MV-4-11 (cell line): ENCODE results near the gene RAB3B.

Experiments used
- DNase-seq: peaks from one replicate; lab custom pipeline; 2025; lab: John Stamatoyannopoulos, UW

The RAB3B gene

GRCh38 chr1:51956528-51957509 is 33.7 kb downstream of the RAB3B start:
- DNase-seq, result peak; percentile 5

GRCh38 chr1:51955797-51956527 is 34.5 kb downstream of the RAB3B start:
- no peak for DNase-seq

GRCh38 chr1:51954783-51955182 is 35.7 kb downstream of the RAB3B start:
- no peak for DNase-seq

- DNase-seq, result no peak
Measured at GRCh38 chr1:51953079-51953478, 37.4 kb downstream of the RAB3B start.

DNA sequence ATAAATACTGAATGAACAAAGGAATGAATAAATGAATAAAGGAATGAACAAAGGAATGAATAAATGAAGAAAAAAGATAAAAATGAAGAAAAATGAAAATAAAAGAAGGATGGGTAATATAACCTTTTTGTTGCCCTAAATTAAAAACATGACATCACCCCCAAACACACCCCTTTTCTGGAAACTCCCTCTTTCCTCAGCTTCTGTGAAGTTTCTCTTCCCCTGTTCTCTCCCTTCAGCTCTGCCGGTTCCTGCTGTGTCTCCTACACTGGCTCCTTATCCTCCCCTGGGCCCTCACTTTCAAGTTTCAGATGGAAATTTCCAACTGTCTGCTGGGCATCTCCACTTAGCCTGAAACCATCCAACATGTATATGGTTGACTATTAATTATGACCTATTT is 37.9 kb downstream of the RAB3B start:
- DNase-seq, result no peak

DNA sequence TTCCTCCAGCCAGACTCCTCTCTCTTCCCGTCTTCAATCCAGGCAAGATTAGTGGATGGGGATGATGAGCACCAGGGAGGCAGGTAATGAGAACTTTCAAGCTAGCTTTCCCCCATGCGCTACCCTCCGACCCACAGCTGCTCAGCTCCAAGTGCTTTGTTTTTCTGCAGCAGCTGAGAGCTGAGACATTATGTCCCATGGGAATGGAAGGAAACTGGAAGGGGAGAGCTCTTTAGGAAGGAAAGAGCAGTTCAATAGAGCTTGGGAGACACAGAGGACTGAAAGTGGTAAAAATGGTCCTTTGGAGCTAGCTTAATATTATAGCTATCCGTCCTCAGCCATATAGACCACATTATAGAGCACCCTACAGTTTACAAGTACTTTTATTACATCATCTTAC is 39.8 kb downstream of the RAB3B start:
- DNase-seq, result no peak

DNA sequence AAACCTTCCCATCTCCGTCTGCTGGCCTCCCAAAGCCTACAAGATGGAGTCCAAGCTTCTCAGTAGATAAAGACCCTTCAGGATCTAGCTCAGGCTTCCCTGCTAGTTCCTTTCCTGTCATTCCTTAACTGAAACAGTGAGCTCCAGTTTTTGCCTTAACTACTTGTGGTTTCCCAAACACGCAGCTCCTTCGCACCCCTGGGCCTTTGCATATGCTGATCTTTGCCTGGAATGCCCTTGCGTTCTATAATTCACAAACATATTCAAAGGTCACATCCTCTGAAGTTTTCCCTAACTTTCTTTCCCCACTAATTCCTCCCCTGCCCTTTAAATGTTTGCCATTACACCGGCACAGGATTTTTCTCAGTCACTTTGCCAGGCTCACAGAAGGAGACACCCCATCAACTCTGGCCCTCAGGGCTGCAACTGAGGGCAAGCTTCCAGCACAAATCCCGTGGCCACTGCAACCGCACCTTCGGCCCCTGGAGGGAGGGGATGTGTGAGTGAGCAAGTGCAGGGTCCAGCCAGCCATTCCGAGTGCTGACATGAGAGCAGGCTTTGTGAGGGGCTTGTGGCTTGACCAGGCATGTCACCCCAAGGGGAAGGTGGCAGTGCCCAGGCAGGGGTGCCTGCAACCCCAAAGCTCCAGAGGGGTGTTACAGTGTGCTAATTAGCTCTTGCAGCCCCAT is 41.3 kb downstream of the RAB3B start:
- DNase-seq, result no peak

DNA sequence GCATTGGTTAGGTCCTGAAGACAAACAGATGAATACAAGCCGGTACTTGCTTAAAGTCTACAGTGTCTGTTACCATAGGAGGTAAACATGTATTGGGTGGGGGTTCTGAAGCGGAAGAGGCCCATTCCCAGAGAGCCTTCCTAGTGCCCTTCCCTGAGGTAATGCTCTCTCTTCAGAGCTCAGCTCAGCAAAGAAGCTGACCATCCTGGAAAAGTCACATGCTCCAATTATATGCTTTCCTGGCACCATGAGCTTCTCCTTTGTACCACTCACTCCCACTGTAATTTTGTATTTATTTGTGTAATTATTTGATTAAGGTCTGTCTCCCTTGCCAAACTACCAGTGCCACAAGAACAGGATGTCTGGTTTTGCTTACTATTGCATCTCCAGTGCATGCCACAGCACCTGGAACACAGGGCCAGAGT is 42.0 kb downstream of the RAB3B start:
- DNase-seq, result no peak

DNA sequence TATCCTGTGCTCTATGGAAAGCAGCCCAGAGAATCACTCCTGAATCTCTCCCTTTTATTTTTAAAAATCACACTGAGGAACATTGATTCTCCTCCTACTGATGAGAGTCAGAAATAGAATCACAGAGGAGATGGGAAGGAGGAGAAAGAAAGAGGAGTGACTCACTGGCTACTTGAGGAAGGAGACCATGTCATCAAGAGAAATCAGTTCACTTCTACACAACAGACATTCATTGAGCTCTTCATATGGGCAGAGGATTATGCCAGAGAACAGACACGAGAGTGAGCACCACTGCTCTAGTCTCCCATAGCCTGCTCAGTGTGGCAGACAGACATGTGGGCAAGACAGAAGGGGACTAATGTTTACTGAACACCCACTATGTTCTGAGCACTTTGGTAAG is 44.2 kb downstream of the RAB3B start:
- DNase-seq, result no peak

- DNase-seq, result no peak
Measured at GRCh38 chr1:51945591-51945990, 44.9 kb downstream of the RAB3B start.

DNA sequence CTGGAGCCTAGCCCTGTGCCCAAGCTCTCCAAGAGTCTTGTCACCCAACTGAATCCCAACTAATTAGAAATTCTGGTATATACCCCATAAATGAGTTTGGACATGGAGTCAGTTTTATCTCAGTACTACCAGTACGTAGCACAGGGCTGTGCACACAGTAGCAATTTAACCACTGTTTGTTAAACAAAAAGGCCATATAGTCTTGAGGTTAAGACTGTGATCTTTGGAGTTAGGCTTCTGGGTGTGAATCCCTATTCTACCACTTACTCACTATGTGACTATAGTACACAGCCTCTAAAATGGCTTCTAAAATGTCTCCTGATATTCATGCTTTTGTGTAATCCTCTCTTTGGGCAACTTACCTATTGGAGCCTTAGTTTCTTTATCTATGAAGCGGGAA is 48.2 kb downstream of the RAB3B start:
- no peak for DNase-seq

DNA sequence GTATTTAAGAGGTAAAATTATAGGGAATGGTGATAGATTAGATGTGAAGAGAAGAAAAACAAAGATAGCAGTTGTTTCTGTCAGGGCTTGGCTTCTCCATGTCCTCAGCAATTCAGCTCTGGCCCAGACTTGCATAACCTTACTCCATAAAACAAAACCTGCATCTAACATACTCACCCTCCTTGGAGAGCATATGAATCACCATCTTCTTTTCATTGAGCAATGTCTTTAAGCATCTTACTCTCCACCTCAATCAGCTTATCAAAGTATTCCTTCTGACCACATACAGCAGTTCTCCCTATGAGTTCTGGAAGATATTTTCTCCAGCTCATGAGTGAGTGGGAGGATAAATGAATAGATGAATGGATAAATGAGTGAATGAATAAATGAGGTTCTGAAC is 49.0 kb downstream of the RAB3B start:
- DNase-seq, result no peak

GRCh38 chr1:51937112-51937511 is 53.4 kb downstream of the RAB3B start:
- no peak for DNase-seq

DNA sequence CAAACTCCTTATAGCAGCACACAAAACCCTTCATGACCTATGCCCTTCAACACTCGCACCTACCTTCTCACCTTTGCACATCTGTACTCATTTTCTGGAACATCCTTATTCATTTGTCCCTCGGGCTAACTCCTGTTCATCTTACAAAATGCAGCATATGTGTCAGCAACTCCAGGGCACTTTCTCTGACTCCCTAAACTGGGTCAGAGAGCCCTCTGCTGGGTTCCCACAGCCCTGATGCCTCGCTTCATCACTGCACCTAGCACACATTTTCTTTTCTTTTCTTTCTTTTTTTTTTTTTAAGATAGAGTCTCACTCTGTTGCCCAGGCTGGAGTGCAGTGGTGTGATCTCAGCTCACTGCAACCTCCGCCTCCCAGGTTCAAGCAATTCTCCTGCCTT is 54.0 kb downstream of the RAB3B start:
- no peak for DNase-seq

DNA sequence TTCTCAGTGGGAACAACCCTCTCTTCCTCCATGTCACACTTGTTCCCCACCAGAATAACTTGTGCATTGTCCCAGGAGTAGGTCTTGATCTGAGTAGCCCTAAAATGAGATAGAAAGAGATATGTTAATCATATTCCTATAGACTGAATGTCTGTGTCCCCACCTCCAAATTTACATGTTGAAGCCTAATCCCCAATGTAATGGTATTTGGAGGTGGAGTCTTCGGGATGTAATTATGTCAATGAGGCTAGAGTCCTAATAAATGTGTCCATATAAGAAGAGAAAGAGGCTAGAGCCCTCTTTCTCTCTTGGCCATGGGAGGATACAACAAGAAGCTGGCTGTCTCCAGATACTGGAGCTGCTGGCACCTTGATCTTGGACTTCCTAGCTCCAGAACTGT is 57.2 kb downstream of the RAB3B start:
- DNase-seq, result no peak

DNA sequence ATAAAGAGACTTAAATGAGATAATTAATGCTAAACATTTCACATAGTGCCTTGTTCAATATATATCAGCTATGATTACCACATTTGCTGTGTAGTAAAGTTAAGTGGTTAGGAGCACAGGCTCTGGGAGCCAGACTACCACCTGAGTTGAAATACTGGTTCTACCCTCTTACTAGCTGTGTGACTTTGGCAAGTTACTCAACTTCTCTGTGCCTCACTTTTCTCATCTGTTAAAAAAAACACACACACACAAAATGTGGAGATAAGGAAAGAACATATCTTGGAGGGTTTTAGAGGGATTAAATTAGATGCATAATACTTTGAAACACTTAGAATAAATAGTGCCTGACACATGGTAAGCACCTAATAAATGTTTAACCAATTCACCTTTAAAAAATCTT is 60.2 kb downstream of the RAB3B start:
- DNase-seq, result no peak

DNA sequence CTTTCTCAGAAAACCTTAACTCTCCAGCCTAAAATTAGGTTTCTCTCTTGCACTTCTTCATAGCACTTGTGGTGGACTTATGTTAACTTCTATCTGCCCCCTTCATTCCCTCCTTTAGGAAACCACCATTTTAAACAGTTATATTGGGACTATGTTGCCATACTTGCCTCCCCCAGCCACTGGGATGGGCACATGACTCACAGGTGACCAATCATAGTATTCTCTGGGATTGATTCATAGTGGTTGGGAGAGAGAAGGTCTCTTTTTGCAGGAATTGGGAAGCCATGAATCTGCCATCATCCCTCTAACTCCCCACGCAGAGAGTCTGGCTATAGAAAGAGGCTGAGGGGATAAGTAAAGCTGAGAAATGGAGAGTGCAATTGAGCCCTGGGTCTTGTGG is 61.6 kb downstream of the RAB3B start:
- DNase-seq, result no peak

GRCh38 chr1:51927029-51927428 is 63.5 kb downstream of the RAB3B start:
- no peak for DNase-seq

GRCh38 chr1:51926171-51926812 is 64.2 kb downstream of the RAB3B start:
- peak; percentile 21 for DNase-seq

DNA sequence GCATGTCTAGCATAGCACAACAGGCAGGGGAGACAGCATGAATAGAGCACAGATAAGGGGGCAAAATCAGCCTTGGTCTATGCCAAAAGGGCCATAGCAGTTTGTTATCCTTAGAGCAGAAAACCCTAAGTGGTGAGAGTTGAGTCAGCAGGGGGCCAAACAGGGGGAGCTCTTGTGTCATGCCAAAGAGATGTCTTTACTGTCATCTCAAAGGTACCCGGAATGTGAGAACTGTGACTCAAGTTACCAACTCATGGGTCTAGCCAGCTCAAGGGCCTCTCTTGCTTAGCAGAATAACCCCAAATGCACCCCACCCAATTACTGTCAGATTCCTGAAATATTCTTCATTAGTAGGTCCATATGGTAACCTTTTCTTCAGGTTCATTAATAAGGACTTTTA is 66.0 kb downstream of the RAB3B start:
- no peak for DNase-seq

GRCh38 chr1:51922040-51922439 is 68.5 kb downstream of the RAB3B start:
- DNase-seq, result no peak

- no peak for DNase-seq
Measured at GRCh38 chr1:51920130-51920529, 70.4 kb downstream of the RAB3B start.
